ENCODE results near the gene KCNIP1. TPM values are rescaled to one million over a fixed set of nuclear protein-coding genes. Genes with fewer than 3 reads are reported as not detected.
A peak's percentile ranks its signal among the peaks of the same experiment; 100 is the strongest.

KCNIP1 gene
- total and polyA plus RNA-seq, 9 of the 15 experiments (the other 6 are each of a cell fraction or from before 2014, with no cell fraction given), result not detected

DNA sequence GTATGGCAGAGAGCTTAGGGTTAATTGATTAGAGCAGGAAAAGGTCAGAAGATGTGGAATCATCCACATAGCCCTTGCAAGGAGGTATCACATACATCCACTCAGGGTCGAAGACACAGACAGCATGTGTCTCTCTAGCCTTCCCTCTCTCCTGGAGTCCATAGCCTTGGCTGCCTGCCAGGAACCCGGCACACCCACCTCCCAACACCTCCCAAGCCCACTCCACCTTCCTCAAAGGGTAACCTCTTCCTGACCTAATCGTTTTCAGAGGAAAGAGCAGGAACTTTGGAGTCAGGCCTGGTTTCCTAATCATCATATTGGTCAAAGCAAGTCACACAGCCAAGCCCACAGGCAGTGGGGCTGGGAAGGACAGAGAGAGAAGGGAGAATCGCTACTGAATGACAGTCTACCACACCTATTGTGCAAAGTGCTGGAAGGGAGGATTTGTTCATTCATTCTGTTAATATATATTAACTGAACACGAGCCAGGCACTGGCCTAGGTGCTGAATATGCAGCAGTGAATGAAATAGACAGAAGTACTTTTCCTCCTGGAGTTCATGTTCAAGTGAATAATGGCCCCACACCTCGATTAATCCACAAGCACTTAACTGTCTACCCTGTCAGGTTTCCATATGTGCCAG, 107.8 kb downstream of the KCNIP1 start:
- WGBS (ENCODE audit: insufficient coverage, low coverage, missing lambda C conversion rate), result 0% methylated on average over 6 of the region's 6 CpGs
- H3K9ac ChIP-seq (ENCODE audit: insufficient read depth in 1 of 2, low read depth in 2 of 2, low read length in 2 of 2), result no peak overlapping the region
- H3K79me2 ChIP-seq (ENCODE audit: control insufficient read depth, insufficient read depth, low read length), result no peaks in the 10 kb centered on the region
- no peak for FAIRE-seq
- no peak overlapping the region for H3K27ac ChIP-seq (ENCODE audit: extremely low read depth, low read depth, low read length)
- ChIA-PET CTCF (ENCODE audit: low intra/inter-chr PET ratio) (no interaction called here), POLR2A (interaction anchor here (0.6 to 0.7 kb wide), 2 partner anchors 42 to 177 kb away, joined by 3 to 4 read pairs; no protein-coding TSS in a partner anchor)
- no peaks in the 10 kb centered on the region for H3K36me3 ChIP-seq (ENCODE audit: control insufficient read depth, insufficient read depth, low read length)
- H3K27me3 ChIP-seq (ENCODE audit: control insufficient read depth in 2 of 2, insufficient read depth in 2 of 2, low read length in 2 of 2), result peaks cover 0 to 12% of the 10 kb centered on the region in 2 experiments; a peak in 1 of 5 replicates
- no peaks in the 10 kb centered on the region for H3K4me1 ChIP-seq (replicated peaks in 1 of 2; ENCODE audit: control insufficient read depth in 2 of 2, insufficient read depth in 2 of 2, low read length in 2 of 2)
- H3K4me2 ChIP-seq (ENCODE audit: insufficient read depth, low read length), result no peak overlapping the region
- no TSS peak for BruUV-seq (replicated peaks)
- ATAC-seq, result no peak
- peaks cover 3% of the 10 kb centered on the region for H3K9me1 ChIP-seq (ENCODE audit: control insufficient read depth, insufficient read depth, low read length)
- DNase-seq (ENCODE audit: extremely low read depth in 1 of 4, low spot score in 3 of 4), result no peak
- H4K20me1 ChIP-seq (replicated peaks; ENCODE audit: control insufficient read depth, insufficient read depth, low read length), result no peaks in the 10 kb centered on the region
- intact Hi-C loops (cut with micrococcal nuclease) (no loop called here), in situ Hi-C loops (cut with MboI) (no loop called here)
- H2AFZ ChIP-seq (ENCODE audit: low read depth, low read length), result no peak overlapping the region
- H3K9me3 ChIP-seq (replicated peaks; ENCODE audit: control insufficient read depth, insufficient read depth, low read depth, low read length), result no peaks in the 10 kb centered on the region
- H3K4me3 ChIP-seq, result no peak overlapping the region
- TF ChIP-seq TAF15 (IDR thresholded peaks at IDR 0.05; ENCODE audit: low read depth, low read length) (no peak), NFIC (IDR thresholded peaks at IDR 0.05) (peak; percentile 62), CUX1 (CRISPR knock-in tag; IDR thresholded peaks at IDR 0.05) (no peak), MNT (conservative IDR thresholded peaks at IDR 0.05) (0 out of 4 replicates have a peak, but pooled peaks of 1 of the 2 experiments have one; percentile 29)
- TF ChIP-seq, protein P1, sequence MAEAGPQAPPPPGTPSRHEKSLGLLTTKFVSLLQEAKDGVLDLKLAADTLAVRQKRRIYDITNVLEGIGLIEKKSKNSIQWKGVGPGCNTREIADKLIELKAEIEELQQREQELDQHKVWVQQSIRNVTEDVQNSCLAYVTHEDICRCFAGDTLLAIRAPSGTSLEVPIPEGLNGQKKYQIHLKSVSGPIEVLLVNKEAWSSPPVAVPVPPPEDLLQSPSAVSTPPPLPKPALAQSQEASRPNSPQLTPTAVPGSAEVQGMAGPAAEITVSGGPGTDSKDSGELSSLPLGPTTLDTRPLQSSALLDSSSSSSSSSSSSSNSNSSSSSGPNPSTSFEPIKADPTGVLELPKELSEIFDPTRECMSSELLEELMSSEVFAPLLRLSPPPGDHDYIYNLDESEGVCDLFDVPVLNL (CRISPR knock-in tag; IDR thresholded peaks at IDR 0.05; ENCODE audit: low read depth), result no peak
